Stimulated activated naive CD8-positive, alpha-beta T cell treated with anti-CD3 and anti-CD28 coated beads, Interleukin-15, Interleukin-2, amounts not matched to agents 100 ng/mL and 50 ng/mL, for 24 hours (primary cell): ENCODE measurements around the gene ACP6.

Experiments
- H3K27ac Mint-ChIP-seq: one replicate; pipeline ENCODE4 v1.8.0; 2021; ENCODE audit warnings: mild to moderate bottlenecking, mixed read lengths
- H3K27me3 Mint-ChIP-seq: one replicate; pipeline ENCODE4 v1.8.0; 2021; ENCODE audit warnings: mixed read lengths
- H3K36me3 Mint-ChIP-seq: one replicate; pipeline ENCODE4 v1.8.0; 2021; ENCODE audit warnings: low read depth, mixed read lengths
- H3K4me1 Mint-ChIP-seq: one replicate; pipeline ENCODE4 v1.8.0; 2021; ENCODE audit warnings: low read depth, mixed read lengths
- H3K4me3 Mint-ChIP-seq: one replicate; pipeline ENCODE4 v1.8.0; 2021; ENCODE audit warnings: mild to moderate bottlenecking, mixed read lengths
- H3K9me3 Mint-ChIP-seq: one replicate; pipeline ENCODE4 v1.8.0; 2021; ENCODE audit warnings: mixed read lengths

Gene ACP6

GRCh38 chr1:147597010-147597409 is 73.3 kb downstream of the ACP6 start:
- no peaks in the 10 kb centered on the region for H3K27me3 Mint-ChIP-seq
- peaks cover 26% of the 10 kb centered on the region for H3K4me1 Mint-ChIP-seq
- no peak overlapping the region for H3K27ac Mint-ChIP-seq
- H3K4me3 Mint-ChIP-seq: no peak overlapping the region
- no peaks in the 10 kb centered on the region for H3K9me3 Mint-ChIP-seq
- peaks cover 5% of the 10 kb centered on the region for H3K36me3 Mint-ChIP-seq
